H9 (cell line): ENCODE data around the gene ST14. TPM values are rescaled to one million over a fixed set of nuclear protein-coding genes. Genes with fewer than 3 reads are reported as not detected.

Source experiments
- DNase-seq: peaks from one replicate; pipeline ENCODE4 v3.0.0-alpha.2; 2017
- H2AFZ ChIP-seq: one replicate; pipeline ENCODE4 v1.6.1; 2013; ENCODE audit warnings: mild to moderate bottlenecking, low read length, control low read depth, moderate library complexity
- H2AK5ac ChIP-seq: 2 replicates; pipeline ENCODE4 v1.6.1; 2013; ENCODE audit warnings: low read length, control low read depth, mixed read lengths; ENCODE audit not compliant: insufficient read length
- H2BK120ac ChIP-seq: one replicate; pipeline ENCODE4 v1.6.1; 2013; ENCODE audit warnings: low read depth, mild to moderate bottlenecking, low read length, control low read depth, inconsistent platforms; ENCODE audit not compliant: poor library complexity, severe bottlenecking
- H2BK12ac ChIP-seq: 2 replicates; pipeline ENCODE4 v1.6.1; 2013; ENCODE audit warnings: low read length, control low read depth, mixed read lengths, low read depth; ENCODE audit not compliant: insufficient read length
- H2BK15ac ChIP-seq: 2 replicates; pipeline ENCODE4 v1.6.1; 2013; ENCODE audit warnings: low read depth, low read length, control low read depth
- H2BK20ac ChIP-seq: one replicate; pipeline ENCODE4 v1.6.1; 2013; ENCODE audit warnings: low read depth, mild to moderate bottlenecking, low read length, control low read depth, inconsistent platforms; ENCODE audit not compliant: poor library complexity, severe bottlenecking
- H2BK5ac ChIP-seq: 2 replicates; pipeline ENCODE4 v1.6.1; 2013; ENCODE audit warnings: low read length, control low read depth, mixed read lengths; ENCODE audit not compliant: insufficient read length
- H3K14ac ChIP-seq: 2 replicates; pipeline ENCODE4 v1.6.1; 2013; ENCODE audit warnings: low read length, control low read depth; ENCODE audit not compliant: insufficient read depth
- H3K18ac ChIP-seq: 2 replicates; pipeline ENCODE4 v1.6.1; 2013; ENCODE audit warnings: low read depth, mild to moderate bottlenecking, mixed read lengths, low read length, control low read depth; ENCODE audit not compliant: insufficient read length
- H3K23ac ChIP-seq: 2 replicates; pipeline ENCODE4 v1.6.1; 2013; ENCODE audit warnings: low read length, control low read depth, mixed read lengths, low read depth; ENCODE audit not compliant: insufficient read length
- H3K23me2 ChIP-seq: 2 replicates; pipeline ENCODE4 v1.6.1; 2013; ENCODE audit warnings: low read depth, mild to moderate bottlenecking, mixed read lengths, low read length, control low read depth; ENCODE audit not compliant: insufficient read length, poor library complexity, severe bottlenecking
- H3K27ac ChIP-seq: 2 replicates; pipeline ENCODE4 v1.5.1; 2013; ENCODE audit warnings: low read length, control low read depth, mixed read lengths, low read depth; ENCODE audit not compliant: insufficient read length
- H3K27me3 ChIP-seq: 2 replicates; pipeline ENCODE4 v1.6.1; 2013; ENCODE audit warnings: low read length, control low read depth, inconsistent platforms; ENCODE audit not compliant: insufficient read depth
- H3K4ac ChIP-seq: 2 replicates; pipeline ENCODE4 v1.6.1; 2013; ENCODE audit warnings: low read depth, mild to moderate bottlenecking, control low read depth, inconsistent platforms, low read length, moderate library complexity
- H3K4me1 ChIP-seq: 2 replicates; pipeline ENCODE4 v1.6.1; 2013; ENCODE audit warnings: low read length, control low read depth, inconsistent platforms; ENCODE audit not compliant: insufficient read depth
- H3K4me2 ChIP-seq: 2 replicates; pipeline ENCODE4 v1.6.1; 2013; ENCODE audit warnings: low read length, control low read depth, mixed read lengths; ENCODE audit not compliant: insufficient read length, insufficient read depth
- H3K56ac ChIP-seq: 2 replicates; pipeline ENCODE4 v1.6.1; 2013; ENCODE audit warnings: low read depth, mild to moderate bottlenecking, mixed read lengths, low read length, control low read depth; ENCODE audit not compliant: insufficient read length
- H3K79me1 ChIP-seq: 2 replicates; pipeline ENCODE4 v1.6.1; 2013; ENCODE audit warnings: low read depth, mild to moderate bottlenecking, moderate library complexity, low read length, control low read depth, inconsistent platforms; ENCODE audit not compliant: insufficient read depth, poor library complexity, severe bottlenecking
- H3K79me2 ChIP-seq: 2 replicates; pipeline ENCODE4 v1.6.1; 2013; ENCODE audit warnings: low read length, control low read depth, inconsistent platforms; ENCODE audit not compliant: insufficient read depth
- H3K9ac ChIP-seq: 2 replicates; pipeline ENCODE4 v1.6.1; 2013; ENCODE audit warnings: low read length, control low read depth, mixed read lengths; ENCODE audit not compliant: insufficient read length; ENCODE audit errors: extremely low read depth
- H3K9me3 ChIP-seq: one replicate; pipeline ENCODE4 v1.6.1; 2013; ENCODE audit warnings: low read depth, low read length, inconsistent platforms; ENCODE audit not compliant: control insufficient read depth
- H3T11ph ChIP-seq: one replicate; pipeline ENCODE4 v1.6.1; 2013; ENCODE audit warnings: mild to moderate bottlenecking, low read length, control low read depth, inconsistent platforms
- H4K20me1 ChIP-seq: one replicate; pipeline ENCODE4 v1.6.1; 2013; ENCODE audit not compliant: control insufficient read depth, insufficient read length, insufficient read depth
- H4K5ac ChIP-seq: 2 replicates; pipeline ENCODE4 v1.6.1; 2013; ENCODE audit warnings: low read depth, mild to moderate bottlenecking, mixed read lengths, low read length, control low read depth; ENCODE audit not compliant: insufficient read length
- H4K8ac ChIP-seq: replicated peaks from 2 replicates; pipeline ENCODE4 v1.6.1; 2013; ENCODE audit warnings: low read length, control low read depth, mixed read lengths, low read depth; ENCODE audit not compliant: insufficient read length
- H4K91ac ChIP-seq: 2 replicates; pipeline ENCODE4 v1.6.1; 2013; ENCODE audit warnings: low read depth, mild to moderate bottlenecking, moderate library complexity, mixed read lengths, low read length, control low read depth; ENCODE audit not compliant: insufficient read length
- H3K27ac Mint-ChIP-seq, 3 experiments: 2 replicates in 2 of 3; 3 replicates in 1 of 3; pipeline ENCODE4 v1.8.0; 2020 to 2021; ENCODE audit warnings: mixed read lengths in 3 of 3, mild to moderate bottlenecking in 1 of 3, moderate library complexity in 1 of 3
- H3K27me3 Mint-ChIP-seq: 2 replicates; pipeline ENCODE4 v1.8.0; 2021; ENCODE audit warnings: low read depth, mild to moderate bottlenecking, moderate library complexity, mixed read lengths
- H3K36me3 Mint-ChIP-seq, 3 experiments: 2 replicates in 2 of 3; 3 replicates in 1 of 3; pipeline ENCODE4 v1.8.0; 2020 to 2021; ENCODE audit warnings: low read depth in 3 of 3, mixed read lengths in 3 of 3; ENCODE audit not compliant: insufficient read depth in 1 of 3
- H3K4me1 Mint-ChIP-seq, 2 experiments: 2 replicates each; pipeline ENCODE4 v1.8.0; 2020; ENCODE audit warnings: mixed read lengths in 2 of 2
- H3K4me3 Mint-ChIP-seq, 2 experiments: 2 replicates in 1 of 2; 3 replicates in 1 of 2; pipeline ENCODE4 v1.8.0; 2020 to 2021; ENCODE audit warnings: mild to moderate bottlenecking in 2 of 2, mixed read lengths in 2 of 2, moderate library complexity in 1 of 2
- H3K9me3 Mint-ChIP-seq, 2 experiments: 2 replicates in 1 of 2; 3 replicates in 1 of 2; pipeline ENCODE4 v1.8.0; 2020; ENCODE audit warnings: mild to moderate bottlenecking in 2 of 2, mixed read lengths in 2 of 2, moderate library complexity in 1 of 2
- WGBS: extraction: QIAGEN DNeasy Blood & Tissue Kit; methylation state at CpG from one replicate; pipeline ENCODE4 v1.1.7; 2013; ENCODE audit warnings: missing lambda C conversion rate, low lambda C conversion rate, mixed read lengths; ENCODE audit not compliant: insufficient read length; ENCODE audit errors: extremely low coverage; 5-methylcytosine and 5-hydroxymethylcytosine counted together
- total RNA-seq: library from RNA; stranded (reverse); gene quantifications from 2 replicates; pipeline ENCODE4 v1.2.1, GENCODE V29; 2021
- TF ChIP-seq, protein P1 (sequence below): fragments of 200-600 bp; sonication (generic); conservative IDR thresholded peaks from 3 replicates; pipeline ENCODE4 v1.8.0; 2021; ENCODE audit warnings: antibody characterized with exemption, mild to moderate bottlenecking

Gene ST14
- total RNA-seq, 1 experiment from 2014 or later, result 22.4 TPM

DNA sequence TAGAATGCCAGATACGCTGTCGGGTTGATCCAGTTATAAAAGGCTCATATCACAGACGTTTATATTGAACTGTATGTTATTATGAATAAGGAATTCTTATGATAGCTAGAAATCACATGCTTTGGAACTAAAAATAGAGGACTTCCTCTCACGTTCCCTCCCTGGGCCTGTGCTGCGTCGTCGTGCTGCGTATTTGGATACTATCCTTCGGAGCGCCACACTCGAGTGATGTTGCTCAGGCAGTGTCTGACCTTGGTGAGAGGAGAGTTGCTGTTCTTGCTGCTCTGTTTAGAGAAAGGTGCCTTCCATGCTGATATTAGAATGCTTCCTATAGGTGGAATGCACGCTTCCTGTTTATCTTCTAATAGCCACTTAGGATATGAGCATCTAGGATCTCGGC lies 20.2 kb upstream of the ST14 start:
- no peak overlapping the region for H3K4ac ChIP-seq
- no peak overlapping the region for H3T11ph ChIP-seq
- no peaks in the 10 kb centered on the region for H3K79me1 ChIP-seq
- no peaks in the 10 kb centered on the region for H3K79me2 ChIP-seq
- no peak for DNase-seq
- H3K9ac ChIP-seq, result no peak overlapping the region
- H4K8ac ChIP-seq, result no peak overlapping the region
- no peak overlapping the region for H2BK5ac ChIP-seq
- peaks cover 2% of the 10 kb centered on the region; the same call in 1 of the 2 replicates for H3K27me3 Mint-ChIP-seq
- no peak overlapping the region for H3K14ac ChIP-seq
- no peak overlapping the region for H2BK15ac ChIP-seq
- no peak overlapping the region for H2AK5ac ChIP-seq
- no peaks in the 10 kb centered on the region for H3K9me3 Mint-ChIP-seq
- H3K4me1 Mint-ChIP-seq, result peaks cover 0 to under 1% of the 10 kb centered on the region in 2 experiments; a peak in 1 of 4 replicates
- WGBS, result no CpG with 5 or more reads among the region's 13 CpGs
- no peak overlapping the region for H3K27ac ChIP-seq
- no peak overlapping the region for H4K5ac ChIP-seq
- H3K36me3 Mint-ChIP-seq, result peaks cover 68 to 93% (median 87%) of the 10 kb centered on the region in 3 experiments; a peak in 6 of 7 replicates
- H2BK12ac ChIP-seq, result no peak overlapping the region
- no peaks in the 10 kb centered on the region for H3K9me3 ChIP-seq
- no peak overlapping the region for H3K23ac ChIP-seq
- H3K27me3 ChIP-seq, result no peaks in the 10 kb centered on the region
- H2AFZ ChIP-seq, result no peak overlapping the region
- no peak overlapping the region for H2BK120ac ChIP-seq
- H3K23me2 ChIP-seq, result no peaks in the 10 kb centered on the region
- H4K20me1 ChIP-seq, result no peaks in the 10 kb centered on the region
- no peak overlapping the region for H3K18ac ChIP-seq
- H3K4me3 Mint-ChIP-seq, result no peak overlapping the region
- H2BK20ac ChIP-seq, result no peak overlapping the region
- no peak overlapping the region for H4K91ac ChIP-seq
- no peak overlapping the region for H3K56ac ChIP-seq
- 0 out of 7 replicates have a peak overlapping the region, but pooled peaks of 1 of the 3 experiments have one; percentile 13 for H3K27ac Mint-ChIP-seq
- H3K4me1 ChIP-seq, result no peaks in the 10 kb centered on the region
- TF ChIP-seq, protein P1, sequence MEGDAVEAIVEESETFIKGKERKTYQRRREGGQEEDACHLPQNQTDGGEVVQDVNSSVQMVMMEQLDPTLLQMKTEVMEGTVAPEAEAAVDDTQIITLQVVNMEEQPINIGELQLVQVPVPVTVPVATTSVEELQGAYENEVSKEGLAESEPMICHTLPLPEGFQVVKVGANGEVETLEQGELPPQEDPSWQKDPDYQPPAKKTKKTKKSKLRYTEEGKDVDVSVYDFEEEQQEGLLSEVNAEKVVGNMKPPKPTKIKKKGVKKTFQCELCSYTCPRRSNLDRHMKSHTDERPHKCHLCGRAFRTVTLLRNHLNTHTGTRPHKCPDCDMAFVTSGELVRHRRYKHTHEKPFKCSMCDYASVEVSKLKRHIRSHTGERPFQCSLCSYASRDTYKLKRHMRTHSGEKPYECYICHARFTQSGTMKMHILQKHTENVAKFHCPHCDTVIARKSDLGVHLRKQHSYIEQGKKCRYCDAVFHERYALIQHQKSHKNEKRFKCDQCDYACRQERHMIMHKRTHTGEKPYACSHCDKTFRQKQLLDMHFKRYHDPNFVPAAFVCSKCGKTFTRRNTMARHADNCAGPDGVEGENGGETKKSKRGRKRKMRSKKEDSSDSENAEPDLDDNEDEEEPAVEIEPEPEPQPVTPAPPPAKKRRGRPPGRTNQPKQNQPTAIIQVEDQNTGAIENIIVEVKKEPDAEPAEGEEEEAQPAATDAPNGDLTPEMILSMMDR, result no peak
- H3K4me2 ChIP-seq, result no peak overlapping the region
